Type B pancreatic cell (in vitro differentiated cells): ENCODE data around the gene RBMS2. TPM values are rescaled to one million over a fixed set of nuclear protein-coding genes. Genes with fewer than 3 reads are reported as not detected.

Experiments
- DNase-seq: peaks from one replicate; pipeline ENCODE4 v3.0.0; 2021; ENCODE audit warnings: mixed read lengths; ENCODE audit not compliant: unreplicated experiment; ENCODE audit errors: extremely low spot score
- H3K27ac Mint-ChIP-seq: 2 replicates; pipeline ENCODE4 v1.8.0; 2021; ENCODE audit warnings: mild to moderate bottlenecking, mixed read lengths
- H3K27me3 Mint-ChIP-seq: 2 replicates; pipeline ENCODE4 v1.8.0; 2021; ENCODE audit warnings: mixed read lengths
- H3K36me3 Mint-ChIP-seq: 2 replicates; pipeline ENCODE4 v1.8.0; 2021; ENCODE audit warnings: mixed read lengths
- H3K4me1 Mint-ChIP-seq: one replicate; pipeline ENCODE4 v1.8.0; 2021; ENCODE audit warnings: mixed read lengths; ENCODE audit not compliant: unreplicated experiment
- H3K4me3 Mint-ChIP-seq: 2 replicates; pipeline ENCODE4 v1.8.0; 2021; ENCODE audit warnings: mild to moderate bottlenecking, mixed read lengths
- H3K9me3 Mint-ChIP-seq: 2 replicates; pipeline ENCODE4 v1.8.0; 2021; ENCODE audit warnings: mixed read lengths
- CTCF ChIP-seq: fragments of 200-600 bp; sonication (generic); conservative IDR thresholded peaks from 2 replicates; pipeline ENCODE4 v1.5.0; 2021; ENCODE audit warnings: antibody characterized with exemption, mild to moderate bottlenecking
- total RNA-seq: library from RNA; stranded (reverse); gene quantifications from 2 replicates; pipeline ENCODE4 v1.2.1, GENCODE V29; 2021; ENCODE audit warnings: low replicate concordance

Gene RBMS2
- total RNA-seq, 1 donor from 2014 or later, result 42.7 TPM

DNA sequence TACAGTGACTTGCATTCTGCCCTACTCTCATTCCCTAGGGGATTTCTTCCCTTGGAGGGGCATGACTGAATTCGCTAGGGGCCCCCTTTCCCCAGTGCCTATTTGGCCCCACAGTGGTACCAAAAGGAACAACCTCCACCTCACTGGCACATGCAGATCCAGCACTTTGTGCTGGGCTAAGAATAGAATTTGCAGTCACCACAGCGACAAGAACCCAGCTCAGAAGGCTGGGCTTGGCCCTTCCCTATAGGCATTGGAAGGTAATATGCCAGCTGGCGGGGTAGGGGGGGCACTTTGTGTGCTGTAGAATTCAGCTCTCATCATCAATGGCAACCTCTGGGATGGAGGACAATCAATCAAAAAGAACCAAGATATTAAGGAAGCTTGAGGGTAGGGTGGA lies 94.6 kb downstream of the RBMS2 start:
- H3K27me3 Mint-ChIP-seq, result no peaks in the 10 kb centered on the region
- H3K4me1 Mint-ChIP-seq, result peaks cover 7% of the 10 kb centered on the region
- no peak overlapping the region for H3K27ac Mint-ChIP-seq
- H3K9me3 Mint-ChIP-seq, result no peaks in the 10 kb centered on the region
- DNase-seq, result no peak
- no peak overlapping the region for H3K4me3 Mint-ChIP-seq
- TF ChIP-seq CTCF, result no peak
- H3K36me3 Mint-ChIP-seq, result peaks cover 40% of the 10 kb centered on the region

DNA sequence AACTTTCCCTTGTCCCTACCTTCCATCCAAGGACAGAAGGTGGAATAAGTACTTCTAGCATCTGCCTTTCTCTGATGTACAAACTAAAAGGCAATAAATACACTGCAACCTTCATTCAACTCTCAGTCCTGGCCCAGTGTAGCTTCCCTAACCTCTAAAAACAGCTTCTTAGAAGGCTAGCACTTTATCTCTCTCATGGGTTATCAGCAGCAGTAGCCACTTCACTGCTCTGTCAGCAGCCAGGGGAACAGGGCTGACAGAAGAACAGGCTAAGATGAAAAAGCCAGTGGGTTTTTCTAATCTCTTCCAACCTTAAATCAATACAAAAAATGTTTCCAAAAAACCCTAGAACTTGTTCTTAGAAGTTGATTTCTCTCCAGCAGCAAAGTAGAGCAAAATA lies 95.3 kb downstream of the RBMS2 start:
- no peaks in the 10 kb centered on the region for H3K9me3 Mint-ChIP-seq
- peaks cover 36% of the 10 kb centered on the region for H3K36me3 Mint-ChIP-seq
- H3K4me3 Mint-ChIP-seq, result no peak overlapping the region
- peaks cover 7% of the 10 kb centered on the region for H3K4me1 Mint-ChIP-seq
- no peak for DNase-seq
- no peaks in the 10 kb centered on the region for H3K27me3 Mint-ChIP-seq
- TF ChIP-seq CTCF, result no peak
- H3K27ac Mint-ChIP-seq, result no peak overlapping the region

- TF ChIP-seq CTCF, result no peak
- no peak overlapping the region for H3K4me3 Mint-ChIP-seq
Measured at GRCh38 chr12:56622535-56622934, 100.9 kb downstream of the RBMS2 start.

GRCh38 chr12:56626701-56627100 lies 105.1 kb downstream of the RBMS2 start:
- TF ChIP-seq CTCF, result no peak
- peaks cover 37% of the 10 kb centered on the region for H3K4me1 Mint-ChIP-seq
- DNase-seq, result no peak
- H3K4me3 Mint-ChIP-seq, result no peak overlapping the region
- H3K27ac Mint-ChIP-seq, result no peak overlapping the region
- H3K36me3 Mint-ChIP-seq, result peaks cover 19% of the 10 kb centered on the region
- H3K27me3 Mint-ChIP-seq, result no peaks in the 10 kb centered on the region
- no peaks in the 10 kb centered on the region for H3K9me3 Mint-ChIP-seq

More at GRCh38 chr12:56622535-56622934, 100.9 kb downstream of the RBMS2 start:
- H3K4me1 Mint-ChIP-seq, result peaks cover 26% of the 10 kb centered on the region
- no peaks in the 10 kb centered on the region for H3K9me3 Mint-ChIP-seq
- H3K36me3 Mint-ChIP-seq, result peaks cover 27% of the 10 kb centered on the region
- no peak for DNase-seq
- H3K27me3 Mint-ChIP-seq, result no peaks in the 10 kb centered on the region
- peak overlapping the region; percentile 74 for H3K27ac Mint-ChIP-seq

DNA sequence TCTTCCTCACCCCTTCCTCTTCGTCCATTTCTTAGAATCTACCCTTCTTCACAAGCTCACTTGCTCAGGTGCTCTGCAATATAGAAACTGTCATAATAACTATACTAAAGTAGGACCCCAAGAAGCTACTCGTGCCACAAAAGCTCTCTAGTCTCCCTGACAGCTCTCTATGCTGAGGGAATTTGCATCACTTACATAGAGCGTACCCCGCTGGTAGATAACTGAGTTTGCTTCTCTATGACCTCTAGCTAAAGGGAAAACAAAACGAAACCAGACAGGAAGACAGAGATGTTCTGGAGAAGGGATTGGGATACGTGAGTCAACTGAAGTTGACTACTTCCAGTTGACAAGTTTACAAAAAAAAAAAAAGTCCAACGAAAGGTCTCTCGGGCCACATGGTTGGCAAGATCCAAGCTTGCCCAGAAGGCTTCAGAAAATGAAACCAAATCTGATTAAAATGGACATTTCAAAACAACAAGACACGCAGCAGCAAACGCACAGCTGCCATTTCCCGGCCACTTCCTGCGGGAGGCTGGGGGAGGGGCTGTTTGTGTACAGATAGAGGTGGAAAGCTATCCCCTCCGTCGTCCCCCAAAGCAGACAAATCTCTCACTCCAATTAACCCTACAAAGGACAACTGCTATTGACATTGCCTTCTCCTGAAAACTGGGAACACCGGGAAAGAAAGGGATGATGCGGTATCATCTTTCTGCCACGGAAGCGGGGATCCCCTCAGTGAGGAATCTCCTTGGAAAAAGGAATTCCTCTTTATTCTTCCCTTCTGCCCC lies 107.2 kb downstream of the RBMS2 start:
- Mint-ChIP-seq H3K36me3 (peaks cover 12% of the 10 kb centered on the region), H3K27me3 (no peaks in the 10 kb centered on the region), H3K27ac (peak overlapping the region; percentile 71), H3K4me3 (peak overlapping the region; percentile 87), H3K9me3 (no peaks in the 10 kb centered on the region), H3K4me1 (peaks cover 42% of the 10 kb centered on the region)
- no peak for TF ChIP-seq CTCF
- DNase-seq, result no peak
